D341Med (cell line): Measurements from ENCODE around the gene MSANTD2.

Experiments used
- DNase-seq: peaks from one replicate; pipeline ENCODE4 v3.0.0; 2012; ENCODE audit warnings: low spot score

Gene MSANTD2

GRCh38 chr11:124753205-124753604 is 47.0 kb downstream of the MSANTD2 start:
- no peak for DNase-seq

- no peak for DNase-seq
These were observed 47.6 kb downstream of the MSANTD2 start for GRCh38 chr11:124752471-124753102.

GRCh38 chr11:124751741-124752470 is 48.3 kb downstream of the MSANTD2 start, which contains the start of gene VSIG2:
Gene VSIG2, minus strand, starts transcription at chr11:124752255. Its CDS starts 118 bp downstream, at chr11:124752137.
- no peak for DNase-seq

- DNase-seq: no peak
These were observed 48.8 kb downstream of the MSANTD2 start for GRCh38 chr11:124751391-124751740.

GRCh38 chr11:124749912-124750311 is 50.3 kb downstream of the MSANTD2 start:
- no peak for DNase-seq

GRCh38 chr11:124748481-124749343 is 51.5 kb downstream of the MSANTD2 start:
- no peak for DNase-seq

GRCh38 chr11:124748100-124748418 is 52.1 kb downstream of the MSANTD2 start:
- DNase-seq: no peak

- DNase-seq: no peak
These were observed 52.7 kb downstream of the MSANTD2 start for GRCh38 chr11:124747406-124748099.

GRCh38 chr11:124746621-124747243 is 53.5 kb downstream of the MSANTD2 start:
- peak; percentile 79 for DNase-seq

- peak; percentile 56 for DNase-seq
These were observed 54.2 kb downstream of the MSANTD2 start for GRCh38 chr11:124745835-124746620.

- no peak for DNase-seq
These were observed 54.9 kb downstream of the MSANTD2 start for GRCh38 chr11:124745270-124745834.

GRCh38 chr11:124743050-124743449 is 57.2 kb downstream of the MSANTD2 start:
- no peak for DNase-seq

- no peak for DNase-seq
These were observed 57.7 kb downstream of the MSANTD2 start for GRCh38 chr11:124742555-124742954.

GRCh38 chr11:124740277-124740882 is 59.8 kb downstream of the MSANTD2 start:
- peak; percentile 66 for DNase-seq

GRCh38 chr11:124739479-124740276 is 60.5 kb downstream of the MSANTD2 start, which contains the start of gene NRGN:
Gene NRGN, plus strand, starts transcription at chr11:124739942. Its CDS starts 143 bp downstream, at chr11:124740085.
- DNase-seq: peak; percentile 97

GRCh38 chr11:124738713-124739478 is 61.3 kb downstream of the MSANTD2 start:
- no peak for DNase-seq

GRCh38 chr11:124737638-124738305 is 62.4 kb downstream of the MSANTD2 start:
- DNase-seq: no peak

- DNase-seq: no peak
These were observed 63.5 kb downstream of the MSANTD2 start for GRCh38 chr11:124736736-124737135.
